Activated CD4-positive, alpha-beta memory T cell treated with anti-CD3 and anti-CD28 coated beads for 36 hours (primary cell): ENCODE measurements around the gene CMC1. TPM values are rescaled to one million over a fixed set of nuclear protein-coding genes. Genes with fewer than 3 reads are reported as not detected.
A peak's percentile ranks its signal among the peaks of the same experiment; 100 is the strongest.

Experiments used
- CTCF ChIA-PET: fragments of 350-600 bp; sonication (Branson Sonifier 250); formaldehyde crosslinking; loops from one replicate; lab custom pipeline; 2021; ENCODE audit warnings: antibody characterized with exemption, inconsistent platforms; lab: Charles Lee
- POLR2A ChIA-PET: fragments of 350-600 bp; sonication (Branson Sonifier 250); formaldehyde crosslinking; loops from one replicate; lab custom pipeline; 2021; ENCODE audit warnings: antibody characterized with exemption; lab: Charles Lee
- DNase-seq: peaks from one replicate; pipeline ENCODE4 v3.0.0-alpha.2; 2020
- H3K27ac Mint-ChIP-seq: one replicate; pipeline ENCODE4 v1.8.0; 2021; ENCODE audit warnings: mixed read lengths
- H3K27me3 Mint-ChIP-seq: one replicate; pipeline ENCODE4 v1.8.0; 2021; ENCODE audit warnings: mixed read lengths
- H3K36me3 Mint-ChIP-seq: one replicate; pipeline ENCODE4 v1.8.0; 2021; ENCODE audit warnings: mixed read lengths
- H3K4me1 Mint-ChIP-seq: one replicate; pipeline ENCODE4 v1.8.0; 2021; ENCODE audit warnings: low read depth, mixed read lengths
- H3K4me3 Mint-ChIP-seq: one replicate; pipeline ENCODE4 v1.8.0; 2021; ENCODE audit warnings: mild to moderate bottlenecking, mixed read lengths
- H3K9me3 Mint-ChIP-seq: one replicate; pipeline ENCODE4 v1.8.0; 2021; ENCODE audit warnings: mixed read lengths
- intact Hi-C: fragments of 100-400 bp; cut with micrococcal nuclease; formaldehyde crosslinking; loops from one replicate; pipeline ENCODE4 v1.15.1; 2023
- total RNA-seq, 2 experiments: library from RNA; stranded (reverse); gene quantifications; one replicate each; pipeline ENCODE4 v1.2.3, GENCODE V29; 2021

The CMC1 gene
- total RNA-seq, 2 experiments from 2014 or later = 27.5 to 28.6 TPM

DNA sequence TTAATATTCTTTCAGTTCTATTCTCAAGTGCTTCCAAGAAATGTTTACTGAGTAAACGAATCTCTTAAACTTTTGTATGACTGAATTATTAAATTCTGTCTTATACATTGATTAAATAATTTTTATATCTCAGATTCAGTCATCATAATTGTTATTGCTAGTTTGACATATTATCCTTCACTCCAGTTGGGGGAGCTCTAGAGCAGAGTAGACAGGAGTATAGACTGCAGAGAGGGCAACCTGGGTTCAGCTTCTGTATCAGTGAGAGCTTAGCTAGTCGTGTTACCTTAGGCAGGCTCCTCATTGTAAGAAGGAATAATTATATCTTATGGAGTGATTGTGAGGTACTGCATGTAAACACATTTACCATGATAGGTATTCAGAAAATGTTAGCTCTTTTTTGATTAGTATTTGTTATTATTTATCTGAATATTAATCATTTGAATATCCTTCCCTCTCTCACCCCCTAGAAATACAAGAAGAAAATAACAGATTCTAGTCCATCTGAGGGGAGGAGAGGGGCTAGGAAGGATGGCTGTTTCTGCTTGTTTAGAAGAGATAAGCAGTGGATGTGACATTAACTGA lies 76.1 kb downstream of the CMC1 start:
- POLR2A ChIA-PET = no interaction called here
- DNase-seq = no peak
- no peaks in the 10 kb centered on the region for H3K9me3 Mint-ChIP-seq
- intact Hi-C loops = loop anchor here (1.0 kb wide), 1 partner anchor 9 kb away; no protein-coding TSS in a partner anchor
- H3K36me3 Mint-ChIP-seq = peaks cover 9% of the 10 kb centered on the region
- H3K27ac Mint-ChIP-seq = no peak overlapping the region
- H3K4me3 Mint-ChIP-seq = no peak overlapping the region
- peaks cover 6% of the 10 kb centered on the region for H3K4me1 Mint-ChIP-seq
- no peaks in the 10 kb centered on the region for H3K27me3 Mint-ChIP-seq
- CTCF ChIA-PET = interaction anchor here (0.5 to 1.2 kb wide), 17 partner anchors 9 to 608 kb away, joined by 3 to 28 read pairs (median 4); partner anchors contain the start of gene CMC1

DNA sequence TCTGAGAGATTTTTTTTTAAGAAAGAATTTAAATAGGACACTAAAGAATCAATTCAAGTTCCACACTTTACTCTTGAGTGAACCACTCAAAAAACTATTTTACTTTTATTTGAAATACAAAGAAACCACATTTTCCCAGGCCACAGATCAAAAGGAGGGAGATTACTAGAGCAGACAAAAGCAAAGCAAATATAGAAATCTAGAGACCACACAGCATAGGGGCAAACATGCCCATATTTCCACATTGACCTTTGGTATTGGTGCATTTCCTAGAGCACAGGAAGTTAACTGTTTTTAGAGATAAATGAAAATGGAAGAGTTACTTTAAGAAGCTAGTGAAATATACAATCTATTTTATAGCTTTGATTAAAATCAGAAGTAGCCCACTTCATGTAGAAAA lies 79.6 kb downstream of the CMC1 start:
- POLR2A ChIA-PET = no interaction called here
- H3K36me3 Mint-ChIP-seq = peaks cover 22% of the 10 kb centered on the region
- intact Hi-C loops = no loop called here

DNA sequence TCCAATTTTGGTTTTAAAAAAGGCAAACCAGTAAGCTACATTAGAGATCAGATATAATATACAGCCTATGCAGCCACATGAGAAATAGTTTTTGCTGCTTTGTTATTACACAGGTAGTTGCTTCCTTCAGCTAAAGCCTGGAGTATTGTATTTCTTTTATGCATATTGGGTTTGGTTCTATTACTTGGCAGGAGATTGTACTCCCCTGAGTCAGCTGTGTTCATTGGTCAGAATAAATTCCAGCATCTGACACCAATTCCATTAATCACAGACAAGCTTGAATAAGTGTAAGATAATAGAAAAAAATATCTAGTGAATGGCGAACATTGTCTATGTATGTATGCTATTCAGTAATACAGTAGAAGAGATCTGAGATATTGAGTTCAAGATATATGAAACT lies 81.0 kb downstream of the CMC1 start:
- no peak overlapping the region for H3K27ac Mint-ChIP-seq
- H3K4me3 Mint-ChIP-seq = no peak overlapping the region
- no peaks in the 10 kb centered on the region for H3K9me3 Mint-ChIP-seq
- ChIA-PET CTCF (interaction anchor here (1.2 kb wide), 1 partner anchor 610 kb away, joined by 9 read pairs; no protein-coding TSS in a partner anchor), POLR2A (no interaction called here)
- peaks cover 23% of the 10 kb centered on the region for H3K4me1 Mint-ChIP-seq
- no peaks in the 10 kb centered on the region for H3K27me3 Mint-ChIP-seq
- no peak for DNase-seq
- intact Hi-C loops = no loop called here
- H3K36me3 Mint-ChIP-seq = peaks cover 22% of the 10 kb centered on the region

More for the DNA sequence above, 79.6 kb downstream of the CMC1 start:
- H3K4me3 Mint-ChIP-seq = no peak overlapping the region
- no peak for DNase-seq
- H3K27me3 Mint-ChIP-seq = no peaks in the 10 kb centered on the region
- CTCF ChIA-PET = interaction anchor here (1.6 to 3.2 kb wide), 2 partner anchors 15 to 609 kb away, joined by 5 to 17 read pairs; no protein-coding TSS in a partner anchor
- H3K9me3 Mint-ChIP-seq = no peaks in the 10 kb centered on the region
- H3K27ac Mint-ChIP-seq = no peak overlapping the region
- peaks cover 12% of the 10 kb centered on the region for H3K4me1 Mint-ChIP-seq

DNA sequence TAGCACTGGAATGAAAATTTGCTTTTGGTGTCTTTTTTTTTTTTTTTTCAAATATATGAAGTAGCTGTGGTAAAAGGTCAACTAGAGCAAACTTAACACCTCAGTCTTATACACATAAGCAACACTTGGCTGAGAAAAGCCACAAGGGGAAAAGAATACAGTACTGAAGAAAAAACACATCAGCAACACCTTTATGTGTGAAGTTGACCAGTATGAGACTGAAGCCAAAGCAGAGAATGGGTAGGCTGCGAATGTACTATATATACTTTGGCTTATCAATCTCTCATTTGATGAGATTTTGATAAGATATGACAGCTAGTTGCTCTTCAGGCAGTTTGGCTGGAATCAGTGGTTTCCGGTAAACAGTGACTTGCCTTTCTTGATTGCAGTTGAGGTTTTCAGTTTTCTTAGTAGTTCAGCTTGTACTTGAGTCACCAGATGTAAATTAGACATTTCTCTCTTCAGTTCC lies 85.1 kb downstream of the CMC1 start:
- peaks cover 18% of the 10 kb centered on the region for H3K36me3 Mint-ChIP-seq
- no peaks in the 10 kb centered on the region for H3K27me3 Mint-ChIP-seq
- DNase-seq = peak; percentile 49
- H3K9me3 Mint-ChIP-seq = no peaks in the 10 kb centered on the region
- CTCF ChIA-PET = interaction anchor here (0.6 to 5.6 kb wide), 12 partner anchors 9 to 645 kb away, joined by 3 to 89 read pairs (median 4); partner anchors contain the start of genes AZI2, EOMES and ZCWPW2
- H3K4me1 Mint-ChIP-seq = peaks cover 18% of the 10 kb centered on the region
- H3K27ac Mint-ChIP-seq = peak overlapping the region; percentile 62
- intact Hi-C loops = loop anchor here (1.0 to 5.0 kb wide), 7 partner anchors 9 to 464 kb away; partner anchors contain the start of gene CMC1
- POLR2A ChIA-PET = interaction anchor here (0.6 to 2.2 kb wide), 5 partner anchors 22 to 736 kb away, joined by 3 to 12 read pairs (median 4); partner anchors contain the start of genes AZI2, EOMES and ZCWPW2
- H3K4me3 Mint-ChIP-seq = no peak overlapping the region

DNA sequence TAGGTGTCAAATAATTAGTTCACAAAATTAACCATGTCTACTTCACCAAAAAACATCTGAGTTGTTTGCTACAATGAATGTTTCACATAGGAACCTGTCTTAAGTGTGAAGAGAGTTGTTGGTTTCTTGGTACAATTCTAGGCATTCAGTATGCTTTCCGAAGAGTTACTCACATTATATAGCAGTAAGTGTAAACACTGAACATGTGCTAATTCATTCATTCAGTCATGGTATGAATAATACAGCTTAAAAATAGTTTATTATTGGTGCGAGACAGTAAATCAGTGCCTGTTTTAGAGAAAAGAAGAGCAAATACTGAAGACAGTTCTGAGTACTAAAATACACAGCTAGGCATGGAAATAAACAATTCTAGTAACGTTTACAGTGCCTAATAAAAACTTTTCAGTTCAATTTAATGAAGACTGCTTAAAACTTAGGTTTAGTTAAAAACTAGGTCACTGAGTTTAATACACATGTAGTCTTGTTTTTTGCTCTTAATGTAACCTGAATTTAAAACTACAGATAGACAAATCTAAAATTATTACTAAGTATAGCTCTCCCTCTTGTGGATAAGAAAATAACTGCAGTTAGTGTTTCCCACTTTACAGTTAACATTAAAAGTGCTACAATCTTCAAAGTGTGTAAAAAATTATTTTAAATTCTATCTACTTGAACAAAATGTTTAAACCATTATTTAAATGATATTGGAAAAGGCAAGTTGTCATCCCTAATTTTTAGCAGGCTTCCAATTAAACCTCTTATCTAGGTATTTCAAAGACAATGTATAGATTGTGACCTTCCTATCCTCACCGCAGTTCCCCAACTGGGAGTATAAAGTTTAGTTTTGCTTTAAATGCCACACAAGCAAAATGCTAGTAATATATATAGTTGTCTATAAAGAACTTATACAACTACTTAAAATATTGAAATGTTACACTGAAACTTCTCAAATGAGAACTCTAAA lies 87.1 kb downstream of the CMC1 start:
- DNase-seq = no peak

DNA sequence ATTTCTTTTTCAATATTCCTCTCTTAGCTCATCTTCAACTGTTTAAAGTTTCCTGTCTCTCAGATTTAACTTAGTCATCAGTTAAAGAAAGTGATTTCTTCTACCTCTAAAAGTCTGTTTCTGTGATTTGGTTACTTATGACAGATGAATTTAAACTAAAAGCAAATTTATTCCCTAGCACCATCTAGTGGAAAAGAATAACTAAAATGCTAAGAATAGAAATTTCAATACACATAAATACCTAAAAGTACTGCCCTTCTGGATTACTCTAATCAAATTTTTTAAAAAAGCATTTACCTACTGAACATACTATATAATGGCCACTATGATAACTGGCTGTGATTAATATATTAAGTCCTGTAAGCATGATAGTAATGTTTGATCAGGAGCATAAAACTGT lies 93.1 kb downstream of the CMC1 start:
- ChIA-PET CTCF (interaction anchor here (1.1 to 4.2 kb wide), 2 partner anchors 10 to 623 kb away, joined by 4 to 23 read pairs; no protein-coding TSS in a partner anchor), POLR2A (no interaction called here)
- intact Hi-C loops = no loop called here
- no peaks in the 10 kb centered on the region for H3K27me3 Mint-ChIP-seq
- no peak for DNase-seq
- H3K9me3 Mint-ChIP-seq = no peaks in the 10 kb centered on the region
- H3K4me1 Mint-ChIP-seq = peaks cover 5% of the 10 kb centered on the region
- no peak overlapping the region for H3K27ac Mint-ChIP-seq
- peaks cover 5% of the 10 kb centered on the region for H3K36me3 Mint-ChIP-seq
- no peak overlapping the region for H3K4me3 Mint-ChIP-seq

More for the DNA sequence above, 87.1 kb downstream of the CMC1 start:
- Mint-ChIP-seq H3K4me1 (peaks cover 18% of the 10 kb centered on the region), H3K9me3 (no peaks in the 10 kb centered on the region), H3K27ac (no peak overlapping the region), H3K4me3 (no peak overlapping the region), H3K27me3 (no peaks in the 10 kb centered on the region), H3K36me3 (peaks cover 13% of the 10 kb centered on the region)
- intact Hi-C loops = loop anchor here (1.0 to 5.0 kb wide), 4 partner anchors 42 to 616 kb away; no protein-coding TSS in a partner anchor
- ChIA-PET POLR2A (interaction anchor here (1.2 kb wide), 1 partner anchor 20 kb away, joined by 4 read pairs; the partner anchor contains the start of genes AZI2 and ZCWPW2), CTCF (interaction anchor here (0.6 to 5.6 kb wide), 27 partner anchors 8 to 696 kb away, joined by 3 to 89 read pairs (median 4); partner anchors contain the start of genes AZI2, EOMES and ZCWPW2)

DNA sequence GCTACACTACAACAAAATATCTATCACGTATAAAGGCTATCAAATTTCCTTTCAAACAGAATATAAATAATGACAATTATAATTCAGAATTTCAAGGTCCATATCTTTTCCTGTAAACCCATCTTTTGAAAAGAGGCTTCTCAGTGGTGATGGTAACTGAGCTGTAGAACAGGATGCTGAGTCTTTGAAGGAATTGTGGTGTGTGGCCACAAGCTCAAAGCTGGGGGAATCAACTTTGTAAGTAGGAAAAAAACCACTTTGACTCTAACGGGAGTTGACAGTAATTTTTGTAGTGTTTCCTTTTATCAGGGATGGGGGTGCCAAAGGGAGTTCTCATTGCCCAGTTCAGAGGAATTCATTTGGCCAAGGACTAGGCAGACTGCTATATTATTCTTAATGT lies 93.8 kb downstream of the CMC1 start:
- CTCF ChIA-PET = interaction anchor here (1.0 to 4.2 kb wide), 3 partner anchors 9 to 623 kb away, joined by 3 to 23 read pairs (median 3); no protein-coding TSS in a partner anchor

DNA sequence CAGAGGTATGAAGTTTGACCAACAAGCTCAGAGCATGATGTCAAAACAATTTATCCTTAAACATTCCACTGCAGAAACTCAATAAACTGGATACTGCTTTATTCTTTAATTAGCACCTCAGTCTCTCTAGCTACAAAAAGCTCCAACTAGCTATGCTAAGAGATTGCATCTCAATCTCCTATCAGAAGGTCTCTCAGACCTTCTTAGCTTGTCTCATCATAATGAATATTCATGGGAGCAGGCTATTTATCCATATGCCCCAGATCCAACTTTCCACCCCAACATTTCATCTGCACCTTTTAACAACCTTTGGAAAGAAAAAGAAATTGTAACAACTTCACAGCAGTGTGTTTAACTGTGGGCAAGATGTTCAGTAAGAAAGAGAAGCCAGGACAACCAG lies 95.8 kb downstream of the CMC1 start:
- Mint-ChIP-seq H3K27me3 (no peaks in the 10 kb centered on the region), H3K27ac (no peak overlapping the region)
- POLR2A ChIA-PET = no interaction called here

More for the DNA sequence above, 93.8 kb downstream of the CMC1 start:
- intact Hi-C loops = no loop called here
- Mint-ChIP-seq H3K27me3 (no peaks in the 10 kb centered on the region), H3K9me3 (no peaks in the 10 kb centered on the region), H3K4me3 (no peak overlapping the region), H3K36me3 (peaks cover 8% of the 10 kb centered on the region), H3K4me1 (peaks cover 5% of the 10 kb centered on the region), H3K27ac (no peak overlapping the region)
- DNase-seq = no peak
- POLR2A ChIA-PET = interaction anchor here (1.1 kb wide), 1 partner anchor 13 kb away, joined by 4 read pairs; the partner anchor contains the start of genes AZI2 and ZCWPW2

DNA sequence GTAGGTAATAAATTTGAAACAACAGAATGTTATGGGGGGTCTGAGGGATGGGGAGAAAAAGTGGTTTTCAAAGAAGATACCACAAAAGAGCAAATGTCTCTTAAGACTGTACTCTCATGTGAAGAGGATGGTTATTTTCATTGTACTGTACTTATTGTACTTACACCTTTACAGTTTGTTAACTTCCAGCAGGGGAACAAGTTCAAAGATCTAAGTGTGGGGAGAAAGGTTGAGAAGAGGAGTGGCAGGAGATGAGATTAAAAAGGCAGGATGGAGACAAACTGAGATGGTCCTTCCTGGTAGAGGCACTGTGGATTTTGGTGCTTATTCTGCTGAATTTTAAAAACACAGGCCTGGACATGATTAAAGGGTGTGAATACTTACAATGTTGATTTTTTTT lies 101.7 kb downstream of the CMC1 start:
- POLR2A ChIA-PET = no interaction called here
- H3K4me3 Mint-ChIP-seq = no peak overlapping the region
- CTCF ChIA-PET = interaction anchor here (1.5 kb wide), 1 partner anchor 632 kb away, joined by 6 read pairs; no protein-coding TSS in a partner anchor
- H3K36me3 Mint-ChIP-seq = peaks cover 5% of the 10 kb centered on the region
- intact Hi-C loops = loop anchor here (10.0 kb wide), 1 partner anchor 988 kb away; no protein-coding TSS in a partner anchor
- DNase-seq = no peak
- H3K27ac Mint-ChIP-seq = no peak overlapping the region
- peaks cover 45% of the 10 kb centered on the region for H3K4me1 Mint-ChIP-seq
- H3K9me3 Mint-ChIP-seq = no peaks in the 10 kb centered on the region
- H3K27me3 Mint-ChIP-seq = no peaks in the 10 kb centered on the region

More for the DNA sequence above, 95.8 kb downstream of the CMC1 start:
- Mint-ChIP-seq H3K4me3 (no peak overlapping the region), H3K36me3 (peaks cover 8% of the 10 kb centered on the region), H3K9me3 (no peaks in the 10 kb centered on the region), H3K4me1 (peaks cover 11% of the 10 kb centered on the region)
- no peak for DNase-seq
- intact Hi-C loops = no loop called here
- CTCF ChIA-PET = interaction anchor here (0.8 to 4.2 kb wide), 5 partner anchors 9 to 625 kb away, joined by 3 to 23 read pairs (median 4); partner anchors contain the start of genes AZI2 and ZCWPW2

DNA sequence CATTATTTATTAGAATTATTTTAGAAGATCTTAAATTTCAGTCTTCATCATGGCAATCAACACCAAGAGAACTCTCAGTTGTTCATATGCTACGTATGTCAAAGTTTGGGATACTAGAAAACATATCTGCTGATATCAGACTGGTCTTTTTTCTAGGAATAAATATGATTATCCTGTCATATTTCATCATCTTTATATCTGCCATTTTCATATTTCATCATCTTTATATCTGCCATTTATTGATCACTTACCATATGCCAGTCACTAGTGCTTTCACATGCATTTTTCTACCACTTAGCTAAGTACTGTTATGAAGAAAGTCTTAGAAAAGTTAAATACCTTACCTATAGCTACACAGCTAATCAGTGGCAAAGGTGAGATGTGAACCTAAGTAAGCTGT lies 104.3 kb downstream of the CMC1 start:
- ChIA-PET CTCF (interaction anchor here (0.9 to 1.7 kb wide), 2 partner anchors 17 to 19 kb away, joined by 3 to 4 read pairs; no protein-coding TSS in a partner anchor), POLR2A (no interaction called here)
- H3K27ac Mint-ChIP-seq = no peak overlapping the region
- no peak overlapping the region for H3K4me3 Mint-ChIP-seq
- H3K27me3 Mint-ChIP-seq = no peaks in the 10 kb centered on the region
- H3K36me3 Mint-ChIP-seq = peaks cover 4% of the 10 kb centered on the region
- no peak for DNase-seq
- peaks cover 53% of the 10 kb centered on the region for H3K4me1 Mint-ChIP-seq
- H3K9me3 Mint-ChIP-seq = no peaks in the 10 kb centered on the region
- intact Hi-C loops = loop anchor here (10.0 kb wide), 1 partner anchor 991 kb away; no protein-coding TSS in a partner anchor
